Activated CD4-positive, alpha-beta T cell treated with anti-CD3 and anti-CD28 coated beads for 24 hours (primary cell): ENCODE results near the gene PDE5A.
"Not testable (repeated sequence)": the region's sequence is repeated elsewhere in the genome, so short reads cannot be mapped to it uniquely, and the experiment has no call there.

ENCODE experiments used
- DNase-seq, 2 donors: peaks; one replicate each; pipeline ENCODE4 v3.0.0-alpha.2; 2020; ENCODE audit warnings: low read depth in 2 of 2

The PDE5A gene

DNA sequence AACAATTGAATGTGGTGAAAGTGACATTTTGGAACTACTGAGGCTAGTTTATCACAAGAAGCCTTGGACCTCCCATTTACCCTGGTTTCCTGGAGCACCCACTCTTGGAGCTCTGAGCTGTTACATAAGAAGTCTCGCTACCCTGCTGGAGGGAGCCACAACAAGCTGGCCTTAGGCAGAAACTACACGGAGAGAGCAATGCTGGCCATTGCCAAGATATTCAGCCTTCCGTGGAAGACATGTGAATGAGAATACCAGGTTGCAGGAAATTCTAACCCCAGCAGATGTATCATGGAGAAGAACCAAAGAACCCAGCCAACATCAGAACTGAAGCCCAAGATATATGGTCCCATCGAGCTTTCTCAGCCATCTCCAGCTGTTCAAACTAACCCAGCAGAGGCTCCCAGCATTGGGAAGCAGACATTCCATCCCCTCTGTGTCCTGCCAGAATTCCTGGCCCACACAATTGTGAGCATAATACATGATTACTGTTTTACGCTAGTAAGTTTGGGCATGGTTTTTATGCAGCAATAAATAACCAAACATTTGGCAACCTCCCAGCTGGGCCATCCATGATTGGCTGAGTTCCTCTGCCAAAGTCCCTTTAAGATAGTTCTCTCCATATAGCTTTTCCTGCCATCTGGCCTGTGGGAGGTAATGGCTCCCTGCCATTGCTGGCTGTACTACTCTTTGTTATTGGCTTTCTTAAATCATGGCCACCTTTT is 17.9 kb upstream of the PDE5A start:
- DNase-seq, result no peak

DNA sequence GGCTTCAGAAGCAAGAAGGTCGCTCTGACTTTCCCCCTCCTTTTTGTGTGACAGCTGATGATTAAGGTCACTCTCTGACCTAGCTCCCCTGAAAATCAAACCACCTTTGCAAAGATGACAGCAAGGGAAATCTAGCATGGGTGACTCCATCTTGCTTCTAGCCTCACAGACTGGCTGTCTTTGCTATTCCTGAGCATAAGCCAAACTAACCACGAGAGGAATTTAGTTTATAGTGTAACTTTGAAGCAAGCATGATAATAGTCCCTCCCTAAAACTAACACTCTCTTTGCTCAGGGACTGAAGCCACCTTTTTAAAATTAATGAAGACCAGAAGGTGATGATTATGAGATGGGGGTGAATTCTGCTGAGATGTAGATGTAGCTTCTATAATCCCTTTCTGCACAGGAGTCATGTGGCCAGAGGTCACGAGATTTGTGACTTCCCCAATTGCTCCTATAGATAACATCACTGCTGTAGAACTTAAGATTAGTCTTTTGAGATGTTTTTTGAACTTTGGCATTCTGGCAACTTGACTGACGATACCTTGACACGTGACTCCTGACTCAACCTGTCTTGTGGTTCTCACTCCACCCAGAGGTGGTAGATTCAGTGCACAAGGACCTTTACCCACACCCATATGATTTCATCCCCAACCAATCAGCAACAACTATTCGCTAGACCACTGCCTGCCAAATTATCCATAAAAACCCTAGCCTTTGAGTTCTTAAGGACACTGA is 14.9 kb upstream of the PDE5A start:
- no peak for DNase-seq

DNA sequence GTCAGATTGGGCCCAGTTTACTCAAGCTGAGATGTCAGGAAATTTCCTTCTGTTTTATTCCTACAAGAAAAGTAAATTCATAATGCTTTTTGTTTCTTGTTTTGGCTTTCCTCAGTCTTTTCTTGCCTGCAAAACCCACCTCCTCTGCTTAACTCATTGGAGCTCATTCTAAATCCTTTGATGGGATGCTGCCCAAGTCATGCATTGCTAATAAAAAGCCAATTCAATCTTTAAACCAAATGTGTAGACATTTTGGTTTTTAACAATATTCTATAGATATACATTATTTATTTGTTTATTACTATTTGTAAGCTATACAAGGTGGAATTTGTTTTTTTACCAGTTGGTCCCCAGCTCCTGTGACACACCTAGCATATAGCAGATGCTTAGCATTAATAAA is 13.2 kb upstream of the PDE5A start:
- DNase-seq, result no peak

- no peak for DNase-seq
Measured at GRCh38 chr4:119638359-119638758, 9.8 kb upstream of the PDE5A start.

DNA sequence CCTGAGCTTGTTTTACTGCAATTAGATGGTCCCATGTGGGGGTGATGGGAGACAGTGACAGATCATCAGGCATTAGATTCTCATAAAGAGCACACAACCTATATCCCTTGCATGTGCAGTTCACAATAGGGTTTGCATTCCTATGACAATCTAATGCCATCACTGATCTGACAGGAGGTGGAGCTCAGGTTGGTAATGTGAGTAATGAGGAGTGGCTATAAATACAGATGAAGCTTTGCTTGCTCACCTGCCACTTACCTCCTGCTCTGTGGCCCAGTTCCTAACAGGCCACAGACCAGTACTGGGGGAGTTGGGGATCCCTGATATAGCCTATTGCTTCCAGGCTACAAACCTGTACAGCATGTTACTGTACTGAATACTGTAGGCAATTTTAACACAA is 8.2 kb upstream of the PDE5A start:
- not testable (repeated sequence) for DNase-seq

- DNase-seq, result no peak
Measured at GRCh38 chr4:119632216-119632615, 3.6 kb upstream of the PDE5A start.

- no peak for DNase-seq
Measured at GRCh38 chr4:119629142-119629471, 503 bp upstream of the PDE5A start.

- peak; percentile 23 to 36 for DNase-seq
Measured at GRCh38 chr4:119627267-119628255, 1.0 kb downstream of the PDE5A start.

DNA sequence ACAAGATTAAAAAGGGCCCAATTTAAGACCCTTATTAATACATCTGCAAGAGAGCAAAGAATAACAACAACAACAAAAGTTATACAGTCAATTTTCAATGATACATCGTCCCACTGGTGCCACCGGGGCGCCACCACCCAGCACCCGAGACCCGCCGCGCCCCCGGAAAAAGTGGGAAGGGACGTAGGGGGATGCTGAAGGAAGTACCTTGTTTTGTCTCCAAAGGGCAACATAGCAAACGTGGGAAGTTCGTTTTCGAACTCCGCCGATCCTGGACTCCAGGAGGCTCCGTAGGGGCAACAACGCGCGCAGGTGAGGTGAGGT is 1.7 kb downstream of the PDE5A start:
- no peak for DNase-seq

DNA sequence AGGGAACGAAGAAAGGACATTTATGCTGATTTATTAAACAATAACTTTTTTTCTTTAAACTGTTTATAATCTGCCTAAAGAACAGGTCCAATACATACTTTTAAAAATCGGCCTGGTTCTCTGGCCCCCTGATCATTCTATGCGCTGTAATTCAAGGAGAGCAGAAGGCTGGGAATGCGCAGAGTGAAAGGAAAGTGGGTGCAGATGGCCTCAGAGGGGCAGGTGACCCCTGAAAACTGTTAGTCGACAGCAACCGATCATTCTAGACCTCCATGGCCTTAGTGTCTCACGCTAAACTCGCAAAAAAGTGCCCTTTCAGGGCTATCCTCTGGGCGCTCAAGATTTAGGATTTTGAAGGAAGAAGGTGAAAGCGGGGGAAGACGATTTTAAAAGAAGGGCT is 2.2 kb downstream of the PDE5A start:
- no peak for DNase-seq

DNA sequence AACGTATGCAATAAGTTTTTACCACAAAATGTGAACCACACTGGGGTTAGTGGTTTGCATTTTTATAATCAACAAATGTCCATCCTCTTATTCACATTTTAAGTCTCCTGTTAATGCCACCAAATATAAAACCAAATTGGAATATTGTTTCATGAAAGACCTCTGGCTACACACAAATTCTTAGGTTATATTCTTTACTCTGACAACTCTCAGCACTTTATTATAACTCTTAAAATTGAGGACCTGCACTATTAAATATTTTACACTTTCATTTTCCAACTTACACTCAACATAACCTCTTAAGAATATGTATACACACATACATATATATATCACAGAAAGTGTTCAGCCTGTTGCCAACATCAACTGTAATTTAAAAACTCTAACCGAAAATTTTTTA is 2.8 kb downstream of the PDE5A start:
- DNase-seq, result no peak

DNA sequence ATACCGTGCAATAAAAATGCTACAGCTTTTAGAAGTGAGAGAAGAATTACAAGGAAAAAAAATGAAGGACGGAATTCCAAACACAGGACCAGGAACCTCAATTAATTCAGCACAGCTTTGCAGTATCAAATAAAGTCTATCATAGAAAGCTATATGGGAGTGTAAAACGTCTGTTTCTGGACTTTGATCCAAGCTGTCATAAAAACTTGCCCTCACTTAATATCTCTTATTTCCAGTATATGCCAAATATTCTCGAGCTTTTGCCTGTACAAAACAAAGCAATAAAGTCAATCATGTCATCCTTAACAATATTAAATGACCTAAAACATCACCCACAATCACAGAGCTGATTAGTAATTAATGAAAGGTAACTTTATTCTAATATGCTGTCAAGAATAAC is 4.2 kb downstream of the PDE5A start:
- DNase-seq, result no peak

DNA sequence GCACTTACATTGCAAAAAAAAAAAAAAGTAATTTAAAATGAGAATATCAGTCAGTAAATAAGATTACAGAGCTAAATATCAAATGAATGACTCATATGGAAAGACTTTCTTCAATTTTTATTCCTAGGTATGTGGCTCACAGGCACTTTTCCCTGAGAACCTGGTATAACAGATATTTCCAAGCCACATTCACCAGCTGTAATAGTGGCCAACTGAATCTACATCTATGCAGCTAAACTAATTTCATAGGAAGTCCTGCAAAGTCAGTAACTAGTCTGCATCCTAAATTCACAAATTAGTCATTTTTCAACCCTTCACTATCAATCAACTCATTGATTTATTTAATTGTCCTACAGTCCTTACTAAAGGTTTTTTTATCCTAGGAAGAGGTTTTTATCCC is 5.6 kb downstream of the PDE5A start:
- no peak for DNase-seq

- no peak for DNase-seq
Measured at GRCh38 chr4:119615068-119615719, 13.4 kb downstream of the PDE5A start.

DNA sequence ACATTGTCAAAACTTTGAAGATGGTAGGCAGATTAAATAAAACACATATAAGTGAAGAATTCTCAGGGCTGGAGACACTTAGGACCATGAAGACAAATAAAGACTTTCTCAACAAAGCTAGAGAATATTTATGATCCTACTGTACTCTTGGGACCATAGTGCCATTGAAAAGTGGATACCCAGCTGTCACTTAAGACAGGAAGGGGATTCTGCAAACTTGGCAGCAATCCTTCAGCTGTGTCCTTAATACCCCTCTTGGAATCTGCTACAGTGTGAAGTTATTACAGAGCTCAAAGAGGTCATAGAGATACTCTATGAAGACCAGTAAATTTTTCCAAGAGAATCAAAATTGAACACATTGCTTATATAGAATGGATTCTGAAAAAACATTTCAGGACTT is 24.3 kb downstream of the PDE5A start:
- no peak for DNase-seq

- DNase-seq, result no peak
Measured at GRCh38 chr4:119602366-119602765, 26.2 kb downstream of the PDE5A start.

DNA sequence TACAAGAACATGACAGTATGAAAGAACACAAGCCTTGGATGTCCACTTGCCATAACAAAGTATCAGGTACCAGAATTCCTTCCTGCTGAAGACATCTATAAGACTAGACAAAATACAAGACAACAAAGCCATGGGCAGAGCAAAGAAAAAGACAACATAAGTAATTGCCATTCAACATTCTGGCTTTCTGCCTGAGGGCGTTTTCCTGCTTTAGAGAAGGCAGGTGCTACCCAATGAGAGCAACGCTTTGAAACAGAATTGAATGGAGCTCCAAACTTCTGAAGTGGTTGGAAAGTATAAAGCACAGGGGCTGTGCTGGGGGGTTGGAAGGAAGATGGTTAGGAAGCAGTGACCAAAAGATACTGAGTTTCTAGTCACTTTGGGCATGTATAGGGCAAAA is 30.1 kb downstream of the PDE5A start:
- no peak for DNase-seq

DNA sequence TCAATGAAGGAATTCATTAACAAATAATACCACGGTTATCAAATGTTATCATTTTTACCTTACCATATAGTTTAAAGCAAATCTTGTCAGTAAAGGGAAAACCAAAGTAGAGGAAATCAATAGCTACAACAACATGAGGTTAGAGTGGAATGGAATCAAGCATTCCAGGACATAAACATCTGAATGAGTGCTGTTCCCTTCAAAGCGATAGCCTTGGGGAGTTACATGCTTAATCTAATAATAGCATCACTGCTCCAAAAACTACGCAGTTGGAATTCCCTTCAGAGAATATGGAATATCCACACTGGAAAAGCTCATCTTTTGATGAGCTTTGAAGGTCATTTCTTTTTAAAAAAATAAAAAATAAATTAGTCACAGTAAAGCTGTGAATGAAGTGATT is 31.2 kb downstream of the PDE5A start:
- no peak for DNase-seq

GRCh38 chr4:119593698-119594097 is 34.9 kb downstream of the PDE5A start:
- no peak for DNase-seq

DNA sequence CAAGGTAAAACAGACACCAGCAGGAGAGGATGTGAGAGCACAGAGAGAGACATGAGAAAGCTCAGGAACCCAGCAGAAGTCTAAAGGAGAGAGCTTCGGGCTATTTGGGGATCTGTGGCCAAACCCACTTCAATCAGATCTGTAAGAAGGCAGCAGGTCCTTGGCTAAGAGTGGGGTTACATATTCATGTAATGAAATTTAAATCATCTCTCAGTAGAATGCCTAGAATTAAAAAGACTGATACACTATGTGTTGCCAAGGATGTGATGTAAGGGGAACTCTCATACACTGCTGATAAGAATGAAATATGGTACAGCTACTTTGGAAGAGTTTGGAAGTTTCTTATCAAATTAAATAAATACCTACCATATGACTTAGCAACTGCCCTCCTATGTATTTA is 35.8 kb downstream of the PDE5A start:
- DNase-seq, result no peak

GRCh38 chr4:119589165-119589564 is 39.4 kb downstream of the PDE5A start:
- no peak for DNase-seq

- no peak for DNase-seq
Measured at GRCh38 chr4:119587796-119588195, 40.8 kb downstream of the PDE5A start.
